22Rv1 (cell line): ENCODE results near the gene RUBCNL.

Experiments used
- H3K27ac ChIP-seq: fragments of 450-650 bp; 2 replicates; pipeline ENCODE4 v1.5.1; 2017
- ZFX ChIP-seq: fragments of 450-650 bp; IDR thresholded peaks from 2 replicates; pipeline ENCODE4 v1.6.1; 2017; ENCODE audit warnings: antibody characterized with exemption, borderline replicate concordance
- TF ChIP-seq, protein P1 (sequence below): fragments of 450-650 bp; IDR thresholded peaks from 2 replicates; pipeline ENCODE4 v1.5.1; 2017; ENCODE audit warnings: mild to moderate bottlenecking

RUBCNL gene

DNA sequence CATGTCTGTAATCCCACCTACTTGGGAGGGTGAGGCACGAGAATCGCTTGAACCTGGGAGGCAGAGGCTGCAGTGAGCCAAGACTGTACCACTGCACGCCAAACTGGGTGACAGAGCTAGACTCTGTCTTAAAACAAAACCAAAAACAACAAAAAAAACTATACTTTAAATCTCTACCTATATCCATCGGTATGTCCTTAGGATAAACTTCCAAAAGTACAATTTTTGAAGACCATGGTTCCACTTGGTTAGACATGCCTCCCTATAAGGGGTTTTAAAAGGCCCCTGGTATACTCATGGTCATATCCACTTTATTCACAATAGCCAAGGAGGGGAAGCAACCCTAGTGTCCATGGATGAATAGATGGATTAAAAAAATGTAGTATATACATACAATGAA lies 39.8 kb downstream of the RUBCNL start:
- no peak for TF ChIP-seq ZFX
- TF ChIP-seq, protein P1, sequence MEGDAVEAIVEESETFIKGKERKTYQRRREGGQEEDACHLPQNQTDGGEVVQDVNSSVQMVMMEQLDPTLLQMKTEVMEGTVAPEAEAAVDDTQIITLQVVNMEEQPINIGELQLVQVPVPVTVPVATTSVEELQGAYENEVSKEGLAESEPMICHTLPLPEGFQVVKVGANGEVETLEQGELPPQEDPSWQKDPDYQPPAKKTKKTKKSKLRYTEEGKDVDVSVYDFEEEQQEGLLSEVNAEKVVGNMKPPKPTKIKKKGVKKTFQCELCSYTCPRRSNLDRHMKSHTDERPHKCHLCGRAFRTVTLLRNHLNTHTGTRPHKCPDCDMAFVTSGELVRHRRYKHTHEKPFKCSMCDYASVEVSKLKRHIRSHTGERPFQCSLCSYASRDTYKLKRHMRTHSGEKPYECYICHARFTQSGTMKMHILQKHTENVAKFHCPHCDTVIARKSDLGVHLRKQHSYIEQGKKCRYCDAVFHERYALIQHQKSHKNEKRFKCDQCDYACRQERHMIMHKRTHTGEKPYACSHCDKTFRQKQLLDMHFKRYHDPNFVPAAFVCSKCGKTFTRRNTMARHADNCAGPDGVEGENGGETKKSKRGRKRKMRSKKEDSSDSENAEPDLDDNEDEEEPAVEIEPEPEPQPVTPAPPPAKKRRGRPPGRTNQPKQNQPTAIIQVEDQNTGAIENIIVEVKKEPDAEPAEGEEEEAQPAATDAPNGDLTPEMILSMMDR, result no peak
- no peak overlapping the region for H3K27ac ChIP-seq

DNA sequence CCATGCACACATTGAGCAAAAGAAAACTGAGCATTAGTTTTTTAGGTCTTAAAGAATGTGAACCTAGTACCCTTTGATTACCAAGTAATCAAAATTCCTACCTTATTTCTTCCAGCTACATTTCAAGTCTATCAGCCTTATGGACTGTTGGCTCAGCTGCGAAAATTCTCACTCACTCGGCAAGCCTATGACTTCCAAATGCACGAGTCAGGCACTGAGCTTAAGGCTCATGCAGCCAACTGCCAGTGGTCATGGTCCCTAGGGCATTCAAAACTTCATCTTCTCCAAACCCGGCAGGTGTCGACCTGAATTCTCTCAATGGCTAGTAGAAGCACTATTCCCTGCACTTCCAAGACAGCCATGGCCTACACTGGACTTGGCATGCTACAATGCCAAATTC lies 41.2 kb downstream of the RUBCNL start:
- H3K27ac ChIP-seq, result no peak overlapping the region
- no peak for TF ChIP-seq ZFX
- TF ChIP-seq, protein P1, result no peak

DNA sequence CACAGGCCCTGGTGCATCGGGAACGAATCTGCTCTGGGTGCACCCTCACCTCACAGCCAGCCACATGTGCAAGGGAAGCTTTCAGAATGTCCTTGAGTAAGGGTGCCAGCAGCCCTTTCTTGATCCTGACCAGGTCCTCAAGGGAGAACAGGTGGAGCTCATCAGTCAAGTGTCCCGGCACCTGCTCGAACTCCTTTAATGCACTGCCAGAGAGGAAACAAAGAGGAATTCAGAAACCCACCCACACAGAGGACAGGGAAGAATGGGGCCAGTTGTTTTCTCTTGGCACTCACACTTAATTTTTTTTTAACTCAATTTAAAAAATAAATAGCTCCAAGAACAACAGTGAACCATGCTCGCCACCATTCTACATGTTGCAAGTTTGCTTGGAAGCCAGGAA lies 41.7 kb downstream of the RUBCNL start:
- TF ChIP-seq, protein P1, result no peak
- TF ChIP-seq ZFX, result no peak
- H3K27ac ChIP-seq, result no peak overlapping the region

DNA sequence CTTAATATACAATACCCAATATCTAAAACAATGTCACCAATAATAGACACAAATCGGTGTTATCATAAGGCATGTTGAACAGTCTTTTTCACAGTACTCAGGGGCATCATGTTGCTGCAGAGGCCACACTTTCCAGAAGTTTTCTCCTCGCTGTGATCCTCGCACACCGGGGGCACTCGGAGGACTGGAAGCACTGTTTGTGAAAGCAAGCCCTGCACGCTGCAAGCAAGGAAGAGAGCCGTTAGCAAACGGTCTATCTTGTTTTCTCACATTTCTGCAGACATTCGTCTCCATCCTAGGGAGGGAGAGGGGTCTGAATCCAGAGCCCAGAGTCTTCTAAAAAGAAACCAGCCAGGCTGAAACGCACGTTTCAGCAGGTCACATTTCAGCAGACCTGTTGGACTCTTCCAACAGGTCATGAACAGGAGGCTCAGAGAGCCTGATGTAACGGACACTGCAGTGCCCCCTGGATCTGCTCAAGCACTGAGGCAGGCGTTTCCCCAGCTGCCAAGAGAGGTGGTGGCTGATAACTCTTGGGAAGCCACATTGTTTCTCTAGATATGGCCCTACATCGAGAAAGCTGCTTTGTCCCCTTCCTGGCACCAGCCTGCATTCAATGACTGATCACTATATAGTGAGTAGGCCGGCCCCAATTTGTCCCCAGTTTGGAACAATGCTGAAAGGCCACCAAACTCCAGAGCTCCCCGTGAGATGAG lies 43.6 kb downstream of the RUBCNL start:
- TF ChIP-seq, protein P1, result no peak
- no peak for TF ChIP-seq ZFX
- H3K27ac ChIP-seq, result no peak overlapping the region

DNA sequence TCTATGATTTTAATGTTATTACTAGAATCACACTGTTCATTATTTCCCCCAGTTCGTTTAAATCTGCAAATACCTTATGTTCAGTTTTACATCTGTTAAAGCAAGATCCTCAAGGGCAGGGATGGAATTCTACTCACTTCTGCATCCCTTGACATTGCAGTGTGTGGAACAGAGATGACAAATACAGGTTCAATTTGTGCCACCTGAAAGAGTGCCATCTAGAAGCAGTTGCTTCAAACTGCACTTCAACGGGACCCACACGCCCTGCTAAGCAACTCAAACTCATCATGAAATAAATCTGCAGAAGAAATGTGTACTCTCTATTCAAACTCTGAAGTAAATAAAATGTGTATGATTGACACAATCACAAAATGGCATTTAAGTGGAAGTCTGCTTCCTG lies 44.5 kb downstream of the RUBCNL start:
- H3K27ac ChIP-seq, result no peak overlapping the region
- TF ChIP-seq, protein P1, result peak; percentile 28; the same call in 1 of the 2 replicates
- TF ChIP-seq ZFX, result no peak

DNA sequence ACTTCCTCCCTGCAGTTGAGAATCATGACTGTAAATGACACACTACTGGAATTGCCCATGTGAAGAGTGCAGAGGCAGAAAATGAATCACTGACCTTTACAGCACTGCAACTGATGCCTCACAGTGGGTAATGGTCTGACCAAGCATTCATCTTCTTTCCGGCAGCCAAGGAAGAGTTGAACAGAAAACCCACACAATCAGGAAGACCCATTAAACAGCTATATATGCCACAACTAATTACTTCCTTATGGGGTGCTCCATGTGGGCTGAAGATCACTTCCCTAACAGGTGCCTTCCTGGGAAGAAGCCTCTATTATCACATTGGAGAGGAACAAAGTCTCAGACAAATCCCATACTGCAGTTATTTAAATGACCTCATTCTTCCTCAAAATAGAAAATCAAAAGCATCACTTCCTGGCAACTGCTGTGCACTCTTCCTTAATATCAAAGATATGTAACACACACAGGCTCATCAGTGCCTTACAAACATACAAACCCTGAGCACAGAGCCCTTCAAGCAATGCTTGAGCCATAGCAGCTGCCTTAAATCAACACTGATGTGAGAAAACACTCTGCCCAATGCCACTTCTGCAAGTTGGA lies 45.8 kb downstream of the RUBCNL start:
- H3K27ac ChIP-seq, result no peak overlapping the region

More for the DNA sequence above, 45.8 kb downstream of the RUBCNL start:
- TF ChIP-seq, protein P1, result no peak
- TF ChIP-seq ZFX, result no peak
